Gastroesophageal sphincter (tissue), 4 donors: Measurements from ENCODE around the gene ALDH2. TPM values are rescaled to one million over a fixed set of nuclear protein-coding genes. Genes with fewer than 3 reads are reported as not detected.

Experiments
- ATAC-seq: fragments of 150-250 bp; one replicate; pipeline ENCODE4 v1.9.1; 2016; ENCODE audit warnings: mild to moderate bottlenecking, moderate library complexity
- H3K27ac ChIP-seq, 4 donors: fragments of 200-600 bp; sonication (generic) in 3 of 4; 1 replicate in 3 of 4; 2 replicates in 1 of 4; pipeline ENCODE4 v1.5.1; 2016 to 2019
- H3K27me3 ChIP-seq: fragments of 200-600 bp; sonication (generic); one replicate; pipeline ENCODE4 v1.5.1; 2019
- H3K36me3 ChIP-seq, 2 donors: fragments of 200-600 bp; sonication (generic); one replicate each; pipeline ENCODE4 v1.5.1; 2019; ENCODE audit warnings: control low read depth in 1 of 2
- H3K4me1 ChIP-seq, 3 donors: fragments of 200-600 bp; sonication (generic); 1 replicate in 2 of 3; 2 replicates in 1 of 3; pipeline ENCODE4 v1.5.1; 2016 to 2019; ENCODE audit warnings: control low read depth in 2 of 3
- H3K4me3 ChIP-seq, 2 donors: fragments of 200-600 bp; sonication (generic); one replicate each; pipeline ENCODE4 v1.5.1; 2019; ENCODE audit warnings: mild to moderate bottlenecking in 1 of 2, moderate library complexity in 1 of 2
- H3K9me3 ChIP-seq, 3 donors: fragments of 200-600 bp; sonication (generic); one replicate each; pipeline ENCODE4 v1.5.1; 2017 to 2019; ENCODE audit warnings: control low read depth in 2 of 3
- CTCF ChIP-seq, 4 experiments: fragments of 200-600 bp in 2 of 4; fragments of 450-650 bp in 2 of 4; sonication (generic) in 1 of 4; IDR thresholded peaks; one replicate each; pipeline ENCODE4 v1.5.1; 2017 to 2019; ENCODE audit warnings: antibody characterized with exemption in 4 of 4, mild to moderate bottlenecking in 2 of 4, moderate library complexity in 2 of 4
- EP300 ChIP-seq: sonication (generic); formaldehyde crosslinking; IDR thresholded peaks from one replicate; pipeline ENCODE4 v1.6.1; 2017; ENCODE audit warnings: antibody characterized with exemption, mild to moderate bottlenecking
- POLR2A ChIP-seq, 2 donors: fragments of 450-650 bp; IDR thresholded peaks; one replicate each; pipeline ENCODE4 v1.6.1; 2017; ENCODE audit warnings: antibody characterized with exemption in 2 of 2, mild to moderate bottlenecking in 2 of 2, moderate library complexity in 1 of 2
- POLR2AphosphoS5 ChIP-seq: sonication (generic); formaldehyde crosslinking; IDR thresholded peaks from one replicate; pipeline ENCODE4 v1.6.1; 2017; ENCODE audit warnings: antibody characterized with exemption
- WGBS, 2 donors: methylation state at CpG; one replicate each; pipeline ENCODE4 v1.1.5; 2018; ENCODE audit warnings: low coverage in 1 of 2; 5-methylcytosine and 5-hydroxymethylcytosine counted together
- total RNA-seq, 4 donors: library from RNA; depleted of rRNA; stranded (reverse); fragments of >200 nt; gene quantifications; one replicate each; pipeline ENCODE4 v1.1.0, GENCODE V29; 2016

The ALDH2 gene
- total RNA-seq, 4 donors from 2014 or later, result 197 to 245 (median 209) TPM

GRCh38 chr12:111757361-111758119, 9.2 kb upstream of the ALDH2 start:
- H3K4me3 ChIP-seq, result no peak overlapping the region
- peaks cover 0 to 40% of the 10 kb centered on the region in 2 donors for H3K36me3 ChIP-seq
- H3K27me3 ChIP-seq, result no peaks in the 10 kb centered on the region
- peak; percentile 32 for ATAC-seq
- peaks cover 0 to 19% (median 0%) of the 10 kb centered on the region in 3 donors for H3K4me1 ChIP-seq
- TF ChIP-seq EP300 (no peak), CTCF (IDR thresholded peaks at IDR 0.05) (no peak), POLR2A (IDR thresholded peaks at IDR 0.05) (no peak), POLR2AphosphoS5 (no peak)
- 70 to 81% methylated on average over 2 to 4 of the region's 15 CpGs for WGBS, 2 donors
- H3K9me3 ChIP-seq, result no peaks in the 10 kb centered on the region
- peak overlapping the region in 2 of 4 donors; percentile 6 to 36 for H3K27ac ChIP-seq

- peaks cover 0 to 18% (median 0%) of the 10 kb centered on the region in 3 donors for H3K4me1 ChIP-seq
- H3K36me3 ChIP-seq, result peaks cover 0 to 40% of the 10 kb centered on the region in 2 donors
- WGBS, 2 donors, result 80 to 86% methylated on average over 3 to 4 of the region's 9 CpGs
- H3K4me3 ChIP-seq, result no peak overlapping the region
- H3K27ac ChIP-seq, result peak overlapping the region in 2 of 4 donors; percentile 6 to 36
- peak; percentile 13 for ATAC-seq
- H3K9me3 ChIP-seq, result no peaks in the 10 kb centered on the region
- no peak for TF ChIP-seq POLR2A (IDR thresholded peaks at IDR 0.05)
- no peak for TF ChIP-seq CTCF (IDR thresholded peaks at IDR 0.05)
- no peak for TF ChIP-seq POLR2AphosphoS5
- TF ChIP-seq EP300, result no peak
- H3K27me3 ChIP-seq, result no peaks in the 10 kb centered on the region
Measured at GRCh38 chr12:111758120-111758561, 8.6 kb upstream of the ALDH2 start.

- TF ChIP-seq POLR2AphosphoS5, result no peak
- no peak for TF ChIP-seq POLR2A (IDR thresholded peaks at IDR 0.05)
- TF ChIP-seq CTCF (IDR thresholded peaks at IDR 0.05), result no peak
- TF ChIP-seq EP300, result no peak
- H3K27ac ChIP-seq, result no peak overlapping the region
- WGBS, 2 donors, result 90% methylated on average over 3 to 4 of the region's 7 CpGs
Measured at GRCh38 chr12:111759271-111759670, 7.5 kb upstream of the ALDH2 start.

DNA sequence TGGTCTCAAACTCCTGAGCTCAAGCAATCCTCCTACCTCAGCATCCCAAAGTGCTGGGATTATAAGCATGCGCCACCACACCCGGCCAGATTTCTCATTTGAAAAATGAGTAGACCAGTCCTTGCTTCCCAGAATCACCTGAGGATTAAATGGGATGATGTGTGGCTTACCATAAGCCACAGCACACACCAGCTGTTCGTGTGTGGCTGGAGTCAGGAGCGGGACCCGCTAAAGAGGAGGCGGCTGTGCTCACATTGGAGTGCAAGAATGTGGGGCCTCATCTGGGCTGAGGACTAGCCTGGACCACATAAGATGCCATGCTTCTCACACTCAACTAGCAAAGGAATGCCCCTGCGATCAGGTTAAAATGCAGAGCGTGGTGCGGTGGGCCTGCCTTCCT, 6.7 kb upstream of the ALDH2 start:
- H3K4me1 ChIP-seq, result peaks cover 0 to 12% (median 0%) of the 10 kb centered on the region in 3 donors
- no peaks in the 10 kb centered on the region for H3K9me3 ChIP-seq

More at GRCh38 chr12:111759271-111759670, 7.5 kb upstream of the ALDH2 start:
- Histone ChIP-seq H3K4me3 (no peak overlapping the region), H3K4me1 (peaks cover 0 to 12% (median 0%) of the 10 kb centered on the region in 3 donors), H3K36me3 (peaks cover 0 to 32% of the 10 kb centered on the region in 2 donors), H3K27me3 (no peaks in the 10 kb centered on the region), H3K9me3 (no peaks in the 10 kb centered on the region)
- ATAC-seq, result no peak

More for the DNA sequence above, 6.7 kb upstream of the ALDH2 start:
- peaks cover 0 to 24% of the 10 kb centered on the region in 2 donors for H3K36me3 ChIP-seq
- H3K27ac ChIP-seq, result no peak overlapping the region
- TF ChIP-seq CTCF (IDR thresholded peaks at IDR 0.05) (no peak), EP300 (no peak)
- whole genome bisulfite sequencing, 2 donors, result 67 to 94% methylated on average over 1 to 3 of the region's 9 CpGs
- ATAC-seq, result no peak
- no peak overlapping the region for H3K4me3 ChIP-seq
- no peaks in the 10 kb centered on the region for H3K27me3 ChIP-seq
